Astrocyte of the spinal cord (primary cell): ENCODE measurements around the gene COPS3.
"Not testable (repeated sequence)": the region's sequence is repeated elsewhere in the genome, so short reads cannot be mapped to it uniquely, and the experiment has no call there.

Experiments
- DNase-seq: peaks from one replicate; pipeline ENCODE4 v3.0.0; 2011; ENCODE audit warnings: low read depth, low spot score
- H3K4me3 ChIP-seq: 2 replicates; pipeline ENCODE4 v1.5.1; 2011; ENCODE audit warnings: low read depth, mild to moderate bottlenecking, low read length, moderate library complexity
- CTCF ChIP-seq: IDR thresholded peaks from 2 replicates; pipeline ENCODE4 v1.5.1; 2012; ENCODE audit warnings: low read depth, mild to moderate bottlenecking, low read length, inconsistent platforms
- in situ Hi-C: cut with HindIII; loops from 2 replicates; pipeline ENCODE4 v1.10.0; 2017; ENCODE audit warnings: low sequenced_read_pairs

The COPS3 gene

GRCh38 chr17:17285951-17286350, 4.9 kb upstream of the COPS3 start:
- in situ Hi-C loops: no loop called here
- H3K4me3 ChIP-seq: no peak overlapping the region
- no peak for DNase-seq
- no peak for TF ChIP-seq CTCF

DNA sequence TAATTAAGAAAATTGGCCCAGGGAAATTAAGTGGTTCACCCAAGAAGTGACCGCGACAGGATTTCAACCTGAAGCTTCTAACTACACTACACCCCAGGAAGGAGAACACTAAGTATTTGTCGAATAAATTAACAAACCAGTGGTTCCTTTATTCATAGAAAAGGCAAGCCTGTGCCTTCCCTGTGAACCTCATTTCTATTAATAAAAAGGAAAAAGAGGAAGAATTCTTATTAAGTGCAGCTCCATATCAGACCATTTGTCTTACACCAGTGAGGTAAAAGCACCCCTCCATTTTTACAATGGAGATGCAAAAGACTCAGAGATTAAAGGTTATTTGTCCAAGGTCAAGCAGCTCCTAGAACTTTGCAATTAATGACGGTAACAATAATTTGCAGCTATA, 1.7 kb downstream of the COPS3 start:
- no peak for DNase-seq
- in situ Hi-C loops: no loop called here
- no peak overlapping the region for H3K4me3 ChIP-seq
- TF ChIP-seq CTCF: no peak

DNA sequence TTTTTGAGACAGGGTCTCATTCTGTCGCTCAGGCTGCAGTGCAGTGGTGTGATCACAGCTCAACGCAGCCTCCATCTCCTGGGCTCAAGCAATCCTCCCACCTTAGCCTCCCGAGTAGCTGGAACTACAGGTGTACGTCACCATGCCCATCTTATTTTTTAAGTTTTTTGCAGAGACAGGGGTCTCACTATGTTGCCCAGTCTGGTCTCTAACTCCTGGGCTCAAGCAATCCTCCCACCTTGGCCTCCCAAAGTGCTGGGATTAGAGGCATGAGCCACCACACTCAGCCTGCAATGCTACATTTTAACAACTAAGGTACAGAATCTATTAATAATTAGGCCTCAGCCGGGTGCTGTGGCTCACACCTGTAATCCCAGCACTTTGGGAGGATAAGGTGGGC, 3.6 kb downstream of the COPS3 start:
- in situ Hi-C loops, DNase-seq, H3K4me3 ChIP-seq: not testable (repeated sequence)

DNA sequence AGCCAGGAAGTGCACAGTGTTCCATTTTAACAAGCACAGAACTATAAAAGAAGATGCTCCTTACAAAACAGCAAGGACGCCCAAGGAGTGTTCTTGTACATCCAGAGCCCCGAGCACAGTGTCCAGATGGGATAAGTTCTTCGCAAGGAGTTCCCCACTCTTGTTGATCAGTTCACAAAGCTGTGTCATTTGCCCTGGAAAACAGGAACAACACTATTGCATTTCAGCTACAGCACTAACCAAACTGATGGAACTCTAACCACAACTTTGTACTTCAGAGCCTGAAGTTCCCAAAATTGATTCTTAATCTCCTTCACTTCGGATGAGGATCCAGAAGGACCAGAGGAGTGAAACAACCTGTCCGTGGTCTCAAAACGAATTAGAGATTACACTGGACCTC, 5.1 kb downstream of the COPS3 start:
- in situ Hi-C loops: no loop called here
- no peak for DNase-seq
- TF ChIP-seq CTCF: no peak
- no peak overlapping the region for H3K4me3 ChIP-seq

DNA sequence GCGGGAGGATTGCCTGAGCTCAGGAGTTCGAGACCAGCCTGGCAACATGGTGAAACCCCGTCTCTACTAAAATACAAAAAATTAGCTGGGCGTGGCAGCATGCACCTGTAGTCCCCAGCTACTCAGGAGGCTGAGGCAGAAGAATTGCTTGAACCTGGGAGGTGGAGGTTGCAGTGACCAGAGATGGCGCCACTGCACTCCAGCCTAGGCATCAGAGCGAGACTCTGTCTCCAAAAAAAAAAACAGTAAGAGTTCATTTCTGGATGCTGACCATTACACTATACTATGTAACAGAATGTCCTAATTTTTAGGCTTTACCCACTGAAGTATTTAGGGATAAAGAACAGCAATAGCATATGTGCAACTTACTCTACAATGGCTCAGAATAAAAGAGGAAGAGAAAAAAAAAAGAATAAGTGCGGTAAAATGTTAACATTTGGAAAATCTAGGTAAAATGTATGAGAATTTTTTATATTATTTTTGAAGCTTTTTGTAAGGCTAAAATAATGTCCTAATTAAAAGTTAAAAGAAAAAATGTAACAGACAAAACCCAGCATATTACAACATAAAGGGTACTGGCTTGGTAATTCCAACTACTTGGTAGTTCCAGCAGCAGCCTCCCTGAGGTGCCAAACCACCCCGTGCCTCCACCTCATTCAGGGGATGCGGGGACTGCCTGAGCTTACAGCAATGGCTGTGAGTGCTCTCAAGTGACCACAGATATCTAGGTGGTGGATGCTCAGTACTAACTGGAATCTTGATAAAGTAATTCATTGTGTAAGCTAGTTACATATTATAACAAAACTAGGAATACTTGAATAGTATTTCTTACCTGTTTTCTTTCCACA, 10.9 kb downstream of the COPS3 start:
- in situ Hi-C loops: no loop called here
- peak; percentile 42 for TF ChIP-seq CTCF
- no peak overlapping the region for H3K4me3 ChIP-seq
- DNase-seq: no peak

- DNase-seq: no peak
- TF ChIP-seq CTCF: no peak
- no peak overlapping the region for H3K4me3 ChIP-seq
- in situ Hi-C loops: no loop called here
Observed at GRCh38 chr17:17264430-17264829, 16.6 kb downstream of the COPS3 start.

GRCh38 chr17:17258998-17259397, 22.0 kb downstream of the COPS3 start:
- TF ChIP-seq CTCF: no peak
- in situ Hi-C loops: no loop called here
- no peak overlapping the region for H3K4me3 ChIP-seq
- no peak for DNase-seq
